Brain microvascular endothelial cell (primary cell): ENCODE results near the gene PARD3.

Source experiments
- DNase-seq: peaks from one replicate; pipeline ENCODE4 v3.0.0-alpha.2; 2020
- H3K27ac ChIP-seq: fragments of 250-450 bp; sonication (Bioruptor Pico); 2 replicates; pipeline ENCODE4 v1.5.1; 2020; ENCODE audit warnings: mild to moderate bottlenecking, moderate library complexity
- H3K27me3 ChIP-seq: fragments of 250-450 bp; sonication (Bioruptor Pico); replicated peaks from 2 replicates; pipeline ENCODE4 v1.5.1; 2020; ENCODE audit warnings: mild to moderate bottlenecking
- H3K36me3 ChIP-seq: fragments of 250-450 bp; sonication (Bioruptor Pico); replicated peaks from 2 replicates; pipeline ENCODE4 v1.5.1; 2020; ENCODE audit warnings: mild to moderate bottlenecking
- H3K4me3 ChIP-seq: 2 replicates; pipeline ENCODE4 v1.5.1; 2011; ENCODE audit warnings: low read depth, mild to moderate bottlenecking, control low read depth, low read length, moderate library complexity
- in situ Hi-C: cut with HindIII; loops from 2 replicates; pipeline ENCODE4 v1.10.0; 2017; ENCODE audit warnings: low sequenced_read_pairs, low pct_ligation_motif_present
- TF ChIP-seq, protein P1 (sequence below): IDR thresholded peaks from 2 replicates; pipeline ENCODE4 v1.5.1; 2011; ENCODE audit warnings: low read depth, mild to moderate bottlenecking, moderate library complexity, low read length, control low read depth, inconsistent platforms; ENCODE audit errors: missing control alignments

Gene PARD3

DNA sequence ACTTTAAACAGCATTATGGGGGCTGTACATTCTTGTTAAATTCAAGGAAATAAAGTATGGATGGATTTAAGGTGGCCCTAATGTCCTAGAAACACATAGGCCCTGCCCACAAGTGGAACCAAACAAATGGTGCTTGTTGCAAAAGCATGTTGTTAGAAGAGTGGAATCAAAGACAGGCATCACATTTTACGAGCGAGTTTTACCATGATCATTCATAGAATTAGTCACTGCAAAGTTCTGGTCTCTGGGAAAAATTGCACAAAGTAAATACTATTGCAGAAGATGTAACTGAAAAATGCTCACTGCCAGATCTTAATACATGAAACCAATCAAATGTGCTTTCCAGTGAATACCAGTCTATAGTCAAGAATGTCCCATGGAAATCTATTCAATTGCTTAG is 677.1 kb downstream of the PARD3 start:
- Histone ChIP-seq H3K36me3 (no peaks in the 10 kb centered on the region), H3K4me3 (no peak overlapping the region), H3K27me3 (no peaks in the 10 kb centered on the region), H3K27ac (no peak overlapping the region)
- TF ChIP-seq, protein P1, sequence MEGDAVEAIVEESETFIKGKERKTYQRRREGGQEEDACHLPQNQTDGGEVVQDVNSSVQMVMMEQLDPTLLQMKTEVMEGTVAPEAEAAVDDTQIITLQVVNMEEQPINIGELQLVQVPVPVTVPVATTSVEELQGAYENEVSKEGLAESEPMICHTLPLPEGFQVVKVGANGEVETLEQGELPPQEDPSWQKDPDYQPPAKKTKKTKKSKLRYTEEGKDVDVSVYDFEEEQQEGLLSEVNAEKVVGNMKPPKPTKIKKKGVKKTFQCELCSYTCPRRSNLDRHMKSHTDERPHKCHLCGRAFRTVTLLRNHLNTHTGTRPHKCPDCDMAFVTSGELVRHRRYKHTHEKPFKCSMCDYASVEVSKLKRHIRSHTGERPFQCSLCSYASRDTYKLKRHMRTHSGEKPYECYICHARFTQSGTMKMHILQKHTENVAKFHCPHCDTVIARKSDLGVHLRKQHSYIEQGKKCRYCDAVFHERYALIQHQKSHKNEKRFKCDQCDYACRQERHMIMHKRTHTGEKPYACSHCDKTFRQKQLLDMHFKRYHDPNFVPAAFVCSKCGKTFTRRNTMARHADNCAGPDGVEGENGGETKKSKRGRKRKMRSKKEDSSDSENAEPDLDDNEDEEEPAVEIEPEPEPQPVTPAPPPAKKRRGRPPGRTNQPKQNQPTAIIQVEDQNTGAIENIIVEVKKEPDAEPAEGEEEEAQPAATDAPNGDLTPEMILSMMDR = no peak
- in situ Hi-C loops = no loop called here
- DNase-seq = no peak

DNA sequence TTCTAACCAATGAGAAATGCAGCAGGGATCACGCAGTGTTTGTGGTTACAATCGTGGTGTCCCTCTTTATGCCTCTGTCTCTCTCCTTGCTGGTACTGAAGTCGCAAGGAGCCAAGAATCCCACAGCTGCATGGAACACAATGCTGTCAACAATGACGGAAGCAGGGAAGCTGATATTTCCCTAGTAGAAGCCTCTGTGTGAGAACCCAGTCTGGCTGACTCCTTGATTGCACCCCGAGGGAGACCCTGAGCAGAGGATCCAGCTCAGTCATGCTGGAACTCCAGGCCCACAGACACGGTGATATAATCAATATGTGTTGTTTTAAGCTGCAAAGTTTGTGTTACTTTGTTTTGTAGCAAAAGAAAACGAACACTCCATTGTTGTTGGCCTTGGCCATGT is 677.9 kb downstream of the PARD3 start:
- TF ChIP-seq, protein P1 = no peak
- Histone ChIP-seq H3K27me3 (no peaks in the 10 kb centered on the region), H3K4me3 (no peak overlapping the region), H3K36me3 (no peaks in the 10 kb centered on the region), H3K27ac (no peak overlapping the region)
- in situ Hi-C loops = no loop called here
- DNase-seq = no peak

DNA sequence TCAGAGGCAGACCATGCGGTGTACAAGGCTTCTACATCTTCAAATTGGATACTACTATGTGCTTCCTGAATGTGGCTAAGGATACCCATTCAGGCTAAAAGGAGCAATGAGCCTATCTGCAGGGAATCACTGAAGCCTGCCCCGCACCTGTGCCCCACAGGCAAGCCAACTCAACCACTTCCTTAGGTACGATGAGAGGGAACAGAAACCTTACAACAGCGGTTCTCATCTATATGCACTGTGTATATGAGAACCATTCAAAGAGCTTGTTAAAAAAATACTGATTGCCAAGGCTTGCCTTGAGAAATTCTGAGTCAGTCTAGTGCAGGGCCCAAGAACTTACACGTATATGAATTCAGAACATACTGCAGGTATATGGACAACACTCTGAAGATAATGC is 679.6 kb downstream of the PARD3 start:
- TF ChIP-seq, protein P1 = no peak
- Histone ChIP-seq H3K27me3 (no peaks in the 10 kb centered on the region), H3K36me3 (no peaks in the 10 kb centered on the region), H3K27ac (no peak overlapping the region), H3K4me3 (no peak overlapping the region)
- in situ Hi-C loops = no loop called here
- DNase-seq = no peak

DNA sequence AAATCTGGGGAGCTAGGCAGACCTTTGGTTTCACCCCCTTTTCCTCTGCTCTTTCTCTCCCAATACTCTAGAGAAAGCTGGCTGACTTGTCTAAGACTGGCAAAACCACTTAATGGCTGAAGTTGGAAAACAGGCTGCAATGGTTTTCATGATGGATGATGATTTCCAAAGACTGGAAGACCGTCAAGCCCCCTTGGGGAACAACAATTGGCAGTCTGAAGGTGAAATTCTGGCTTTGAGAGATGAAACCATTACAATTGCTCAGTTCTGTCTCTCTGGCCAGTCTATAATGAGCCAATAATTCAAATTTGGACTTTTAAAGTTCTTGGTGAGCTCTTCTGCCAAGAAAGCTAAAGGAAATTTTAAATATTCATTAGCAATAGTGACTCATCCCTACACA is 680.5 kb downstream of the PARD3 start:
- in situ Hi-C loops = no loop called here
- DNase-seq = no peak
- TF ChIP-seq, protein P1 = no peak

DNA sequence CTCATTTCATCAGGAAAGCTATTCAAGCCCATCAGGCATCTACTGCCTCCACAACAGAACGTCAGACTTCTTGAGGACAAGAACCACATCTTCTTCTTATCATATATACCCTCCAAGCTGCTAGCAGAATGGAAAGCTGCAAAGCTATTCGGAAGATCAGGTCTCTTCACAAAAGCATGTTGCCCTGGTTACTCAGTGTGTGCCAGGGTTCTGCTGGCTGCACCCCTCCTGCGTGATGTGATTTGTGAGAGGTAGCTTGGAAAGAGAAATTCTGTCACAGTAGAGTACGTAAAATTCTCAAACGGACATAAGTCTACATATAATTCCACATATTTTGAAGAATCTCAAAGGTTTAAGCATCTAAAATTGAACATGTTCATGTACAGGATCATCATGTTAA is 681.7 kb downstream of the PARD3 start:
- no peaks in the 10 kb centered on the region for H3K27me3 ChIP-seq
- H3K4me3 ChIP-seq = no peak overlapping the region
- DNase-seq = no peak
- no peaks in the 10 kb centered on the region for H3K36me3 ChIP-seq
- no peak overlapping the region for H3K27ac ChIP-seq
- TF ChIP-seq, protein P1 = no peak
- in situ Hi-C loops = no loop called here

More for the DNA sequence above, 680.5 kb downstream of the PARD3 start:
- no peaks in the 10 kb centered on the region for H3K27me3 ChIP-seq
- H3K36me3 ChIP-seq = no peaks in the 10 kb centered on the region
- no peak overlapping the region for H3K27ac ChIP-seq
- H3K4me3 ChIP-seq = no peak overlapping the region

DNA sequence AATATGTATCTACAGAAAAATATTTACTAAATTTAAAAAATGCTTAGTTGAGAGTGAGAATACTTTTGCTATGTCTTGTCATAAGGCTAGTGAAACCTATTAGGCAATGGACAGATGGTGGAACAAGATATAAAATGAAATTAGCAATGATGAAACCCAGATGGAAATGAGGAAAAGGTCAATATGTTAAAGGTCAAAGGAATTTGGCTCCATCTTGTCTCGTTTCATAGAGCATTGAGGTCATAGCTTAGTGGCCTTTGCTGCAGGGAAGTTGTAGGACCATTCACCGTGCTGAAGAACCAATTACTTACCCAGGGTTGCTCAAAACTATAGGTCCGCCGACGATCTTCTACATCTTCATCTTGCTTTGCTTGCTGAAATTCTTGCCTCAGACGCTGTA is 683.9 kb downstream of the PARD3 start:
- no peak for DNase-seq
- Histone ChIP-seq H3K27ac (no peak overlapping the region), H3K36me3 (no peaks in the 10 kb centered on the region), H3K4me3 (no peak overlapping the region), H3K27me3 (no peaks in the 10 kb centered on the region)
- TF ChIP-seq, protein P1 = no peak
- in situ Hi-C loops = no loop called here
